Ramos (cell line): Measurements from ENCODE around the gene CLCF1.

Experiments
- in situ Hi-C: fragments of 300-500 bp; cut with MboI; formaldehyde crosslinking; loops from one replicate; pipeline ENCODE4 v1.14.3; 2022; ENCODE audit warnings: low sequenced_read_pairs; ENCODE audit not compliant: unreplicated experiment

Gene CLCF1

GRCh38 chr11:67397986-67398660 lies 24.7 kb upstream of the CLCF1 start:
- in situ Hi-C loops, result no loop called here

- in situ Hi-C loops, result no loop called here
Measured at GRCh38 chr11:67397536-67397935, 24.1 kb upstream of the CLCF1 start.

GRCh38 chr11:67396587-67397389 lies 23.4 kb upstream of the CLCF1 start:
- in situ Hi-C loops, result no loop called here

- in situ Hi-C loops, result no loop called here
Measured at GRCh38 chr11:67396259-67396581, 22.8 kb upstream of the CLCF1 start.

- in situ Hi-C loops, result no loop called here
Measured at GRCh38 chr11:67395555-67396258, 22.3 kb upstream of the CLCF1 start.

GRCh38 chr11:67393990-67394389 lies 20.6 kb upstream of the CLCF1 start:
- in situ Hi-C loops, result no loop called here

GRCh38 chr11:67393437-67393836 lies 20.0 kb upstream of the CLCF1 start:
- in situ Hi-C loops, result no loop called here

GRCh38 chr11:67392183-67392715 lies 18.9 kb upstream of the CLCF1 start:
- in situ Hi-C loops, result no loop called here

GRCh38 chr11:67391304-67392182 lies 18.1 kb upstream of the CLCF1 start, which contains the start of gene RAD9A:
TSS of gene RAD9A (plus strand) at chr11:67391986. CDS start at chr11:67392045, 59 bp downstream.
- in situ Hi-C loops, result no loop called here

- in situ Hi-C loops, result no loop called here
Measured at GRCh38 chr11:67390947-67391303, 17.5 kb upstream of the CLCF1 start.

GRCh38 chr11:67389477-67389876 lies 16.1 kb upstream of the CLCF1 start:
- in situ Hi-C loops, result loop anchor here (10.0 kb wide), 1 partner anchor 305 kb away; no protein-coding TSS in a partner anchor

GRCh38 chr11:67387518-67387917 lies 14.1 kb upstream of the CLCF1 start:
- in situ Hi-C loops, result loop anchor here (10.0 kb wide), 1 partner anchor 303 kb away; no protein-coding TSS in a partner anchor

- in situ Hi-C loops, result loop anchor here (10.0 kb wide), 1 partner anchor 302 kb away; no protein-coding TSS in a partner anchor
Measured at GRCh38 chr11:67387069-67387468, 13.7 kb upstream of the CLCF1 start.

- in situ Hi-C loops, result loop anchor here (5.0 to 10.0 kb wide), 2 partner anchors 123 to 300 kb away; no protein-coding TSS in a partner anchor
Measured at GRCh38 chr11:67384851-67385366, 11.5 kb upstream of the CLCF1 start.

- in situ Hi-C loops, result loop anchor here (5.0 to 10.0 kb wide), 2 partner anchors 120 to 298 kb away; no protein-coding TSS in a partner anchor
Measured at GRCh38 chr11:67382276-67383136, 9.1 kb upstream of the CLCF1 start.

GRCh38 chr11:67381244-67381972 lies 8.0 kb upstream of the CLCF1 start:
- in situ Hi-C loops, result loop anchor here (5.0 to 10.0 kb wide), 2 partner anchors 119 to 297 kb away; no protein-coding TSS in a partner anchor
